CD14-positive monocyte (primary cell): Measurements from ENCODE around the gene AREG. TPM values are rescaled to one million over a fixed set of nuclear protein-coding genes. Genes with fewer than 3 reads are reported as not detected.

ENCODE experiments used
- DNase-seq, 3 donors: peaks; one replicate each; pipeline ENCODE4 v3.0.0-alpha.2; 2011 to 2022
- H2AFZ ChIP-seq: 2 replicates; pipeline ENCODE4 v1.6.0; 2012; ENCODE audit warnings: mild to moderate bottlenecking, low read depth, low read length, inconsistent platforms; ENCODE audit not compliant: insufficient read depth, poor library complexity, severe bottlenecking
- H3K27ac ChIP-seq, 2 donors: 1 replicate in 1 of 2; 2 replicates in 1 of 2; pipeline ENCODE4 v1.5.1; 2012 to 2013; ENCODE audit warnings: low read length in 2 of 2, control low read depth in 1 of 2, inconsistent platforms in 1 of 2, low read depth in 1 of 2, mild to moderate bottlenecking in 1 of 2
- H3K27me3 ChIP-seq, 2 donors: one replicate each; pipeline versions ENCODE4 v1.6.0 to v1.6.1; 2011 to 2013; ENCODE audit warnings: low read length in 2 of 2; ENCODE audit not compliant: control insufficient read depth in 2 of 2, insufficient read depth in 2 of 2
- H3K36me3 ChIP-seq, 2 donors: replicated peaks in 1 of 2; 1 replicate in 1 of 2; 2 replicates in 1 of 2; pipeline versions ENCODE4 v1.5.1 to v1.6.1; 2012 to 2013; ENCODE audit warnings: low read length in 2 of 2, control low read depth in 1 of 2, inconsistent platforms in 1 of 2, mild to moderate bottlenecking in 1 of 2; ENCODE audit not compliant: insufficient read depth in 2 of 2, control insufficient read depth in 1 of 2
- H3K4me1 ChIP-seq, 2 donors: 1 replicate in 1 of 2; 2 replicates in 1 of 2; pipeline versions ENCODE4 v1.5.1 to v1.6.1; 2012 to 2013; ENCODE audit warnings: low read length in 2 of 2, control low read depth in 1 of 2, inconsistent platforms in 1 of 2, mild to moderate bottlenecking in 1 of 2, moderate library complexity in 1 of 2; ENCODE audit not compliant: insufficient read depth in 2 of 2, control insufficient read depth in 1 of 2
- H3K4me2 ChIP-seq: replicated peaks from 2 replicates; pipeline ENCODE3; 2012; ENCODE audit warnings: low read length, moderate library complexity, mild to moderate bottlenecking; ENCODE audit not compliant: poor library complexity, severe bottlenecking; ENCODE audit errors: extremely low read depth
- H3K4me3 ChIP-seq, 3 experiments: fragments of 200-600 bp in 1 of 3; sonication (generic) in 1 of 3; replicated peaks in 1 of 3; 1 replicate in 2 of 3; 2 replicates in 1 of 3; pipeline ENCODE4 v1.5.1; 2011 to 2013; ENCODE audit warnings: low read length in 3 of 3, mild to moderate bottlenecking in 3 of 3, control low read depth in 2 of 3, low read depth in 2 of 3, inconsistent platforms in 1 of 3, moderate library complexity in 1 of 3
- H3K79me2 ChIP-seq: 2 replicates; pipeline ENCODE4 v1.6.0; 2012; ENCODE audit warnings: mild to moderate bottlenecking, control low read depth, inconsistent platforms, low read length, moderate library complexity; ENCODE audit not compliant: insufficient read depth
- H3K9ac ChIP-seq: 2 replicates; pipeline ENCODE4 v1.6.0; 2017; ENCODE audit warnings: low read length, mild to moderate bottlenecking; ENCODE audit not compliant: insufficient read depth, poor library complexity, severe bottlenecking
- H3K9me3 ChIP-seq, 2 donors: replicated peaks in 1 of 2; 1 replicate in 1 of 2; 2 replicates in 1 of 2; pipeline versions ENCODE4 v1.5.1 to v1.6.1; 2012 to 2013; ENCODE audit warnings: low read length in 2 of 2, control low read depth in 1 of 2; ENCODE audit not compliant: control insufficient read depth in 1 of 2, insufficient read depth in 1 of 2
- H4K20me1 ChIP-seq: 2 replicates; pipeline ENCODE4 v1.6.0; 2012; ENCODE audit warnings: mild to moderate bottlenecking, low read length, control low read depth, moderate library complexity; ENCODE audit not compliant: insufficient read depth
- H3K27ac Mint-ChIP-seq, 7 donors: one replicate each; pipeline ENCODE4 v1.8.0; 2020; ENCODE audit warnings: mild to moderate bottlenecking in 7 of 7, mixed read lengths in 7 of 7, moderate library complexity in 6 of 7, inconsistent platforms in 2 of 7
- H3K27me3 Mint-ChIP-seq, 3 donors: one replicate each; pipeline ENCODE4 v1.8.0; 2021 to 2022; ENCODE audit warnings: low read depth in 3 of 3, mild to moderate bottlenecking in 3 of 3, mixed read lengths in 3 of 3, moderate library complexity in 3 of 3, inconsistent platforms in 1 of 3
- H3K36me3 Mint-ChIP-seq, 2 donors: one replicate each; pipeline ENCODE4 v1.8.0; 2020; ENCODE audit warnings: mixed read lengths in 2 of 2, inconsistent platforms in 1 of 2, mild to moderate bottlenecking in 1 of 2
- H3K4me1 Mint-ChIP-seq: one replicate; pipeline ENCODE4 v1.8.0; 2020; ENCODE audit warnings: mild to moderate bottlenecking, mixed read lengths
- H3K4me3 Mint-ChIP-seq, 2 donors: one replicate each; pipeline ENCODE4 v1.8.0; 2020; ENCODE audit warnings: mild to moderate bottlenecking in 2 of 2, mixed read lengths in 2 of 2, moderate library complexity in 1 of 2
- H3K9me3 Mint-ChIP-seq, 7 donors: one replicate each; pipeline ENCODE4 v1.8.0; 2020 to 2022; ENCODE audit warnings: mixed read lengths in 7 of 7, mild to moderate bottlenecking in 6 of 7, moderate library complexity in 6 of 7, inconsistent platforms in 2 of 7
- CTCF ChIP-seq: fragments of 200-600 bp; IDR thresholded peaks from one replicate; pipeline ENCODE4 v1.8.0; 2022; ENCODE audit warnings: antibody characterized with exemption, mild to moderate bottlenecking
- WGBS: methylation state at CpG from one replicate; pipeline ENCODE4 v1.1.5; 2013; ENCODE audit warnings: missing lambda C conversion rate; ENCODE audit not compliant: insufficient coverage; 5-methylcytosine and 5-hydroxymethylcytosine counted together
- intact Hi-C, 2 donors: fragments of 100-400 bp; cut with micrococcal nuclease; formaldehyde crosslinking; loops; one replicate each; pipeline versions ENCODE4 v1.15.0 to v1.15.1; 2023
- polyA plus RNA-seq, 3 donors: library from polyadenylated mRNA; depleted of rRNA in 1 of 3; unstranded in 2 of 3; stranded (reverse) in 1 of 3; fragments of 300-500 nt in 2 of 3; fragments of >200 nt in 1 of 3; fragmentation: Illumina TruSeq in 2 of 3; gene quantifications; 1 replicate in 2 of 3; 2 replicates in 1 of 3; pipeline ENCODE4 v1.2.3, GENCODE V29; 2012 to 2021

Gene AREG
- polyA plus RNA-seq, 3 donors: 4.2 to 9.2 (median 9.1) TPM

- Histone ChIP-seq H2AFZ (no peak overlapping the region), H3K27ac (no peak overlapping the region), H3K9me3 (no peaks in the 10 kb centered on the region), H3K4me3 (no peak overlapping the region), H3K36me3 (no peaks in the 10 kb centered on the region), H3K79me2 (no peaks in the 10 kb centered on the region), H3K4me1 (peaks cover 2 to 10% of the 10 kb centered on the region in 2 donors), H3K9ac (no peak overlapping the region), H3K4me2 (no peak overlapping the region), H4K20me1 (no peaks in the 10 kb centered on the region), H3K27me3 (no peaks in the 10 kb centered on the region)
- TF ChIP-seq CTCF: no peak
- Mint-ChIP-seq H3K36me3 (no peaks in the 10 kb centered on the region), H3K9me3 (no peaks in the 10 kb centered on the region), H3K4me3 (no peak overlapping the region), H3K4me1 (peaks cover 6% of the 10 kb centered on the region), H3K27ac (no peak overlapping the region), H3K27me3 (no peaks in the 10 kb centered on the region)
- no peak for DNase-seq
- intact Hi-C loops: no loop called here
Observed at GRCh38 chr4:74428276-74428675, 16.7 kb upstream of the AREG start.

- intact Hi-C loops: loop anchor here in 1 of 2 donors (10.0 kb wide), 1 partner anchor 46 kb away; no protein-coding TSS in a partner anchor
- Histone ChIP-seq H3K36me3 (no peaks in the 10 kb centered on the region), H3K27ac (no peak overlapping the region), H3K9ac (no peak overlapping the region), H3K4me1 (peaks cover 2 to 10% of the 10 kb centered on the region in 2 donors), H2AFZ (no peak overlapping the region), H3K9me3 (no peaks in the 10 kb centered on the region), H3K4me3 (no peak overlapping the region), H4K20me1 (no peaks in the 10 kb centered on the region), H3K79me2 (no peaks in the 10 kb centered on the region), H3K4me2 (no peak overlapping the region), H3K27me3 (no peaks in the 10 kb centered on the region)
- Mint-ChIP-seq H3K36me3 (no peaks in the 10 kb centered on the region), H3K27ac (no peak overlapping the region), H3K27me3 (no peaks in the 10 kb centered on the region), H3K4me3 (no peak overlapping the region), H3K4me1 (peaks cover 6% of the 10 kb centered on the region), H3K9me3 (peaks cover 0 to 10% (median 0%) of the 10 kb centered on the region in 7 donors)
- no peak for DNase-seq
- 20% methylated on average over 9 of the region's 11 CpGs for WGBS
- no peak for TF ChIP-seq CTCF
Observed at GRCh38 chr4:74431113-74431826, 13.7 kb upstream of the AREG start.
